DND-41 (cell line): ENCODE measurements around the gene NHERF2.

ENCODE experiments used
- EZH2 ChIP-seq: IDR thresholded peaks from 3 replicates; pipeline ENCODE4 v1.6.1; 2012; ENCODE audit warnings: borderline replicate concordance, low read depth, mild to moderate bottlenecking, moderate library complexity, low read length, inconsistent platforms; ENCODE audit not compliant: severe bottlenecking
- TF ChIP-seq, protein P1 (sequence below): IDR thresholded peaks from 2 replicates; pipeline ENCODE4 v1.5.1; 2012; ENCODE audit warnings: borderline replicate concordance, low read length, moderate library complexity, mild to moderate bottlenecking; ENCODE audit not compliant: poor library complexity, severe bottlenecking; ENCODE audit errors: extremely low read depth

GRCh38 chr16:2078096-2078495 lies 51.4 kb downstream of the NHERF2 start:
- TF ChIP-seq, protein P1, sequence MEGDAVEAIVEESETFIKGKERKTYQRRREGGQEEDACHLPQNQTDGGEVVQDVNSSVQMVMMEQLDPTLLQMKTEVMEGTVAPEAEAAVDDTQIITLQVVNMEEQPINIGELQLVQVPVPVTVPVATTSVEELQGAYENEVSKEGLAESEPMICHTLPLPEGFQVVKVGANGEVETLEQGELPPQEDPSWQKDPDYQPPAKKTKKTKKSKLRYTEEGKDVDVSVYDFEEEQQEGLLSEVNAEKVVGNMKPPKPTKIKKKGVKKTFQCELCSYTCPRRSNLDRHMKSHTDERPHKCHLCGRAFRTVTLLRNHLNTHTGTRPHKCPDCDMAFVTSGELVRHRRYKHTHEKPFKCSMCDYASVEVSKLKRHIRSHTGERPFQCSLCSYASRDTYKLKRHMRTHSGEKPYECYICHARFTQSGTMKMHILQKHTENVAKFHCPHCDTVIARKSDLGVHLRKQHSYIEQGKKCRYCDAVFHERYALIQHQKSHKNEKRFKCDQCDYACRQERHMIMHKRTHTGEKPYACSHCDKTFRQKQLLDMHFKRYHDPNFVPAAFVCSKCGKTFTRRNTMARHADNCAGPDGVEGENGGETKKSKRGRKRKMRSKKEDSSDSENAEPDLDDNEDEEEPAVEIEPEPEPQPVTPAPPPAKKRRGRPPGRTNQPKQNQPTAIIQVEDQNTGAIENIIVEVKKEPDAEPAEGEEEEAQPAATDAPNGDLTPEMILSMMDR: no peak
- TF ChIP-seq EZH2: no peak
